Activated CD4-positive, alpha-beta T cell treated with anti-CD3 and anti-CD28 coated beads, Interleukin-2, amount 50 U/mL, for 4 hours (primary cell): ENCODE data around the gene TEX35.
A peak's percentile ranks its signal among the peaks of the same experiment; 100 is the strongest.
"Not testable (repeated sequence)": the region's sequence is repeated elsewhere in the genome, so short reads cannot be mapped to it uniquely, and the experiment has no call there.

Source experiments
- DNase-seq, 2 experiments: peaks; one replicate each; pipeline ENCODE4 v3.0.0-alpha.2; 2020

Gene TEX35

DNA sequence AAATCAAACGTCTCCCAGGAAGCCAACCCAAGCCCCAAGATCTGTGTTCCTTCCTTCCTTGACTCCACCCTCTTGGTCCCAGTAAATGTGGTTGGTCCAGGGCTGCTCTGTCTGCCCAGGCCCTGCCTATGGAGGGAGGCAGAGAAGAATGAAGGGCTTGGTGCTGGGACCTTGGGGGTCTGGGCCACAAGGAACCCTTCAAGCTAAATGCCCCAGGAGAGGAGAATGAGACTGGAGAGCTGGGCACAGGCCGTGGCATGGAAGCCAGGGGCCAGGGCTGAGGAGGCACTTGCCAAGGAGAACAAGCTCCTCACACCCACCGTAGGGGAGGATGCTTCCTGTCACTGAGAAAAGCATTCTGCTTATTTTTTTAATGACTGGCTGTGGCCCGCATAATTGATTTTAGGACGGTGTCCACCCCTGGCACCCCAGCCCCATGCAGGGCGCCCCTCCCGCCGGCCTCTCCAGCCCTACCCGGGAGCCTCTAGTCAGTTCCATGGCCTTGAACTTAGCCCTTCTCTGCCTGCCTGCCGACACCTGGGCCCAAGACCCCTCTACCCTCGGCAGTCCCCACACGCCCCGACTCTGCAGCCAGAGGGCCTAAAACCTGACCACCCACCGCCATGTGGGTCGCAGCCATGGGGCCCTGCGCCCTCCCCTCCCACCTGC is 17.0 kb upstream of the TEX35 start:
- no peak for DNase-seq

- DNase-seq, result no peak
These were observed 16.3 kb upstream of the TEX35 start, which contains the start of gene CLEC20A for GRCh38 chr1:178496410-178497135. Gene CLEC20A (minus strand): TSS chr1:178496964. CDS start chr1:178496939, 25 bp downstream.

GRCh38 chr1:178497903-178498478 is 14.9 kb upstream of the TEX35 start:
- DNase-seq, result no peak

DNA sequence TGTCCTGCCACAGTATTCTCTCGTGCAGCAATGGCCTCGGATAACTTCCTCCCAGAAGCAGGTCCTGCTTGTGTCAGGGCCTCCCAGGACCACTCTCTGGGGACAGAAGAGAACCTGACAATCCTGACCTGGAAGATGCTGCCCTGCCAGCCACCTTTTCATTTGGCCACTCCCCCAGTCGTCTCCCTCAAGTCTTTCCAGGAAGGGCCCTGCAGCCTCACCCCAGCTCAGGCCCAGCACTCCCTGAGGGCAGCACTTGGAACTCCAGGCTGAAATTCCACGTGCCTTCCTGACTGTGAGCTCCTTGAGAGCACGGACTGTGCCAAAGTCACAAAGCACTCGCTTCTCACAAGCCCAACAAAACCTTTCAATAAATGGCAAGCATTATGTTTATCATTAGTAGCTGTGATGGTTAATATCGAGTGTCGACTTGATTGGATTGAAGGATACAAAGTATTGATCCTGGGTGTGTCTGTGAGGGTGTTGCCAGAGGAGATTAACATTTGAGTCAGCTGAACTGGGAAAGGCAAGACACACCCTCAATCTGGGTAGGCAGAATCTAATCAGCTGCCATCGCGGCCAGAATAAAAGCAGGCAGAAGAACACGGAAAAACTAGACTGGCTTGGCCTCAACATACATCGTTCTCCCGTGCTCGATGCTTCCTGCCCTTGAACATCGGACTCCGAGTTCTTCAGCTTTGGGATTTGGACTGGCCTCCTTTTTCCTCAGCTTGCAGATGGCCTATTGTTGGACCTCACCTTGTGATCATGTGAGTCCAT is 13.8 kb upstream of the TEX35 start:
- DNase-seq, result no peak

DNA sequence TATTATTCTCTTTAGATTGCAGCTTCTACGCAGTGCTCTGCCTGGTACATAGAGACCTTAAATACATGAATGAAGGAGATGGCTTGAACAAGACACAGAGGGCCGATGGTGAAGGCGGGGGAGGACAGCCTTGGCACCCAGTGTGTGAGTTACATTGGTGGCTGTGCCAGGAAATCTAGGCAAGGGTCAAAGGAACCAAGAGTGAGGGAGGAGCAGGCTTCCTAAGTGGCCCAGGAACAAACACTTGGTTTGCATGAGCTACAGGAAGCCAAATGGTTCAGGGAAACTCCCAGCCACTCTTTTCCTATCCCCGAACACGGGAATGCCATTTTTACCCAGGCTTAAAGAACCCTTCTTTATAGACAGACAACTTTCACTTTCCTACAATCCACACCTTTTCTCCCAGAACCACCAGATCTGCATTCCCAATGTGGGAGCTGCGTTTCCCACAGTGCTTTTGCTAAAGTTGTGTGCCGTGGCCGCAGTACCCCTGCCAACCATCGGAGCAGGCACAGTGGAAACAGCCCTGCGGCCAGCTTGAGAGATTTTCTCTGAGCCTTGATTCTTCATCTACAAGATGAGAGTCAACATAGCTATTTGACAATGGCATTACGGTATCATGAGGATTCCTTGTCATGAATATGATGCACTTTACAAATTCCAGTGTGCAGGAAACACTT is 12.7 kb upstream of the TEX35 start:
- no peak for DNase-seq

DNA sequence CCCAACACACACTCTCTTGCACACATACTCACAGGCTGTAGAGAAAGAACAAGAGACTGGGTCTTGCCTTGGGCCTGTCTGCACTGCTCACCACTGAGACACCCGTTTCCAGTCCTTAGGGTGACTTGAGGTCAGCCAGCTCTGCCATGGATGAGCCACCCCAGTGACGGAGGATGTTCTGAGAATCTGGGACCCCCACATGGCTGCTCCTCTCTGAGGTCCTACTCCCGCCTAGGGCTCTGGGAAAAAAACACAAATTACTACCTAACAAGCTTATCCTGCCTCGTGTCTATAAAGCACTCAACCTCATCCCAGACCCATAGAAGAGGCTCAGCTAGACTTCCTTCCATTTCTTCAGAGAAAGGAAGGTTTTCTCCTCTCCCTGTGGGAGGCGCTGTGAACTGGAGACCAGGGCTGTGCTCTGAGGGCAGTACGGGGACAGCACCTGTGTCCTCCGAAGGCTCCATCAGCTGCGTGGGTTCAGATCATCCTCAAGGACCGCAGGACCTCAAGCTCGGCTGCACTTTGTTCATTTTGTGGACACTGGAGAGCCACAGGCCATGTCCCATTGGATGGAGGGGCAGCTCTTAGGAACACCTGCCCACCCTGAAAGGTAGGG is 11.9 kb upstream of the TEX35 start:
- no peak for DNase-seq

DNA sequence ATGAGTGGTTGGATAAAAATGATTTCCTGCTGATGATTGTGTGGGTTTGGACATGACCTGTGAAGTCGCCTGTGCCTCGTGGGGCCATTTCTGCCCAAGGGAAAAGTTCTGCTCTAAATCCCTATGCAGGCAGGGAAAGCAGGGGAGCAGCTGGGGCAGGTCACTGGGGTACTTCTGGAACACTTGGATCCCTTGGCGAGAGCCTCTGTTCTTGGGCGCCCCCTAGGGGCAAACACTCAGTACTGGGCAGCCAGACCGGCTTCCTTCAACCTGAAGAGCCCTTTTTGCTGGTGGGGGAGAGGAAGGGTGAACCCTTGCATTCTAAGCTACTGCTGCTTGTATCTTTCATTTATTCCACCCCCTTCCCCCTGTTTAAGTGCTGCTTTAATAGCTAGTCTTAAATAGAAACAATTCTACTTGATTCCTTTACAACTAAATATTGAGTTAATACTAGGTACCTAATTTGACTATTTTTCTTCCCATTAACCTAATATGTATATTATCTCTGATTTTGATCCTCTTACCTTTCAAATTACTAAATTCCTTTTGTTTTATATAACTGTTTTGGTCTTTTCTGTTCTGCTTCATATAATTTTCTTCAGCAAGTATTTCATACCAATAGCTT is 11.1 kb upstream of the TEX35 start:
- peak in 1 of 2 experiments; percentile 6 for DNase-seq

- DNase-seq, result no peak
These were observed 10.6 kb upstream of the TEX35 start for GRCh38 chr1:178502330-178502714.

- no peak for DNase-seq
These were observed 10.1 kb upstream of the TEX35 start for GRCh38 chr1:178502856-178503255.

DNA sequence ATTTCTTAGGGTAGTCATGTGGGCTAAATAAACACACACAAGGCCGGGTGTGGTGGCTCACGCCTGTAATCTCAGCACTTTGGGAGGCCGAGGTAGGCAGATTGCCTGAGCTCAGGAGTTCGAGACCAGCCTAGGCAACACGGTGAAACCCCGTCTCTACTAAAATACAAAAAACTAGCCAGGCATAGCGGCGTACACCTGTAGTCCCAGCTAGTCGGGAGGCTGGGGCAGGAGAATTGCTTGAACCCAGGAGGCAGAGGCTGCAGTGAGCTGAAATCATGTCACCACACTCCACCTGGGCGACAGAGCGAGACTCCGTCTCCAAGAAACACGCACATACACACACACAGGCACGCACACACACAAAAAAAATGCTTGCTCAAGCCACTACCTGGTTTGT is 9.6 kb upstream of the TEX35 start:
- not testable (repeated sequence) for DNase-seq

DNA sequence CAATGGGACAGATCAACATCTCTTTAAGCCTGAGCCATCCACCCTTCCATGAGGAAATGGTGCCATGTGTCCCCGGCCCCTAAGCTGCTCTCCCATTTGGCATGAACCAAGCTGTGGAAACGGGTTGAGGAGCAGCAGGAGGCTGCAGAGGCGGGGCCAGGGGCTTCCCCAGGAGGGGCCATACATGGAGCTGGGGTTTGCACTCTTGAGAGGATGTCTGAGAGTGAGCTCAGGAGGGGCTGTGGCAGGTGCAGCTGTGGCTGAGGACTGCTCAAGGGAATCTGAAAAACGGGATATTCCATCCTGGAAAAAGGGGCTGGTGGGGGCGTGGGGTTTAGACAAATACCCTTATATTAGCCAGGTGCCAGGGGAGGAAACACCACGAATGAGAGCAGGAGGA is 9.1 kb upstream of the TEX35 start:
- DNase-seq, result no peak

DNA sequence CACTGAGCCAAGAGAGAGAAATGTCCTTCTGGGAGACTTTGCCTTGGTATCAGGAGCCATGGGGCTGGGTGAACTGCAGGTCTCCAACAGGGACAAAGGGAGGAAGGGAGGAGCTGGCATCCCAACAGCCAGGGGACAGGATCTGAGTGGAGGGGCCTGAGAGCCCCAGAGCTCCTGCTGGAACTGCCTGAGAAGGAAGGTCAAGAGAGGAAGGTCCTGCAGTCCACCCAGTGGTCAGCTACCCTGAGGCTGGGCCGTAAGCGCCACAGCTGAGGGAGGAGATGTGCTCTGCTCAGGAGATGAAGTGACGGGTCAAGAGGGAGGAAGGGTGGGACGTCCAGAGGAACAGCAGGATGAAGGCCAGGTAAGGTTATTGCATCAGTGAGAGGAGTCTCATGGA is 8.6 kb upstream of the TEX35 start:
- DNase-seq, result no peak

GRCh38 chr1:178506177-178506576 is 6.7 kb upstream of the TEX35 start:
- DNase-seq, result no peak

GRCh38 chr1:178506669-178507068 is 6.2 kb upstream of the TEX35 start:
- no peak for DNase-seq

GRCh38 chr1:178509414-178510007 is 3.4 kb upstream of the TEX35 start:
- DNase-seq, result no peak

- DNase-seq, result no peak
These were observed 2.8 kb upstream of the TEX35 start for GRCh38 chr1:178510155-178510554.

- DNase-seq, result no peak
These were observed 522 bp downstream of the TEX35 start for GRCh38 chr1:178513278-178513983.

GRCh38 chr1:178516110-178516509 is 3.2 kb downstream of the TEX35 start:
- DNase-seq, result no peak

DNA sequence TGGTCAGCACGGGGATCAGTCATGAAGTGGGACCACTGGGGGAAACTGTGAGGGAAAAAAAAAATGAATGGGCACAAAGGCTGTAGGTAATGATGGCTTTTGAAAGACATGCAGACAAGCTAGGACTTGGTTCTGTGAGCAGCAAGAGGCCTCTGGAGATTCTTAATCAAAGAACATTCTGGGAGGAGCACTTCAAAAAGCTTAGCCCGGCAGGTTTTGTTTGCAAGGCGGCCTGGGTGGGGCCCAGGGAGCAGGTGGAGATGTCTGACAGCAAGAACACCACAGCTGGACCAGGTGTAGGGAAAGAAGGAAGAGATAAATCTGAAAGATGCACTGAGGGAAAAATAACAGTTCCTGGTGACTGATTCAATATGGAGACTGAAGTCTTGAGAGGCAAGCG is 6.0 kb downstream of the TEX35 start:
- DNase-seq, result no peak

DNA sequence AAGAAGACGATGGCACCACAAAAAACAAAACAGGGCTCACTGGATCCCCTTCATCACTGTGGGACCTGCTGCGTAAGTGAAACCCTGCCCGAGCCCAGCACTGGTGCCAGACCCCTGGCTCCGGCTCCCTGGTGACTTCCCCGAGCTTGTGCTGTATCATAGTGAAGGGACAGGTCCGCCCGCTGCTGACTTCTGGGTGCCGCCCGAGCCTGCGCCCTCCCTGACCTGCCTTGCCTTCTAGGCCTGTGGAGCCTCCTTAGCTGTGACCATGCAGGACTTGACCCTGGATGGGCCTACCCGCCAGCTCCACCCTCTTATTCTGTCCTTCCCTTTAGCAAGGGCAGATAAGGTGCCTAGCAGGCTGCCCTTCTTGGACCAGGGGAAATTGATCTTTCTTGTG is 7.9 kb downstream of the TEX35 start:
- DNase-seq, result no peak

GRCh38 chr1:178521241-178521640 is 8.3 kb downstream of the TEX35 start:
- DNase-seq, result no peak
